Nephron (organoid): ENCODE measurements around the gene MAF.

Experiments
- H3K27ac Mint-ChIP-seq, 3 experiments: 2 replicates each; pipeline ENCODE4 v1.8.0; 2020; ENCODE audit warnings: mixed read lengths in 3 of 3, mild to moderate bottlenecking in 2 of 3, moderate library complexity in 1 of 3
- H3K27me3 Mint-ChIP-seq: 2 replicates; pipeline ENCODE4 v1.8.0; 2021; ENCODE audit warnings: low read depth, mild to moderate bottlenecking, moderate library complexity, mixed read lengths
- H3K36me3 Mint-ChIP-seq: 2 replicates; pipeline ENCODE4 v1.8.0; 2020; ENCODE audit warnings: low read depth, mixed read lengths
- H3K4me1 Mint-ChIP-seq: 2 replicates; pipeline ENCODE4 v1.8.0; 2020; ENCODE audit warnings: mixed read lengths
- H3K4me3 Mint-ChIP-seq, 3 experiments: 2 replicates each; pipeline ENCODE4 v1.8.0; 2020; ENCODE audit warnings: mild to moderate bottlenecking in 3 of 3, mixed read lengths in 3 of 3, moderate library complexity in 2 of 3
- H3K9me3 Mint-ChIP-seq: 2 replicates; pipeline ENCODE4 v1.8.0; 2020; ENCODE audit warnings: mixed read lengths
- TF ChIP-seq, protein P1 (sequence below), 3 experiments: fragments of 200-600 bp; sonication (generic); IDR thresholded peaks; one replicate each; pipeline ENCODE4 v1.5.0; 2021; ENCODE audit warnings: antibody characterized with exemption in 3 of 3; ENCODE audit not compliant: unreplicated experiment in 3 of 3

MAF gene

DNA sequence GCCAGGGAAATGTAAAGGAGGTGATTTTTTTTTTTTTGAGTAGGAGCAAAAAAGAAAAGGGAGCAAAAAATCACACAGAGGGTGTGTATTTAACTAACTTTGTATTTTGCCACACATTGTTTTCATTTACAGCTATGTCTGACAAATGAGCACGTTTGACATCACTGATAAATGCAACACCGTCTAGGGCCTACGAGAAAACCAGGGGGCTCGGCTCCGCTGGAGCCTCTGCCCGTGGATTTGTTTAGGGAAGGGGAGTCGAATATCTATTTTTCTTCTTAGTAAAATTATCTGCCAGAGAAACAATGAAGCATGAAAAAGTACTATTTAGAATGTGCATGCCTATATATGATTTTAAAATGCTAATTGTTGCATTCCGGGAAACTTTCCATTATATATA is 6.8 kb downstream of the MAF start:
- Mint-ChIP-seq H3K27ac (peak overlapping the region in 1 of 3 experiments; percentile 15), H3K36me3 (peaks cover 50% of the 10 kb centered on the region), H3K9me3 (no peaks in the 10 kb centered on the region), H3K27me3 (peaks cover 19% of the 10 kb centered on the region), H3K4me1 (peaks cover 40% of the 10 kb centered on the region), H3K4me3 (peak overlapping the region; percentile 33 to 56 (median 51))
- TF ChIP-seq, protein P1, sequence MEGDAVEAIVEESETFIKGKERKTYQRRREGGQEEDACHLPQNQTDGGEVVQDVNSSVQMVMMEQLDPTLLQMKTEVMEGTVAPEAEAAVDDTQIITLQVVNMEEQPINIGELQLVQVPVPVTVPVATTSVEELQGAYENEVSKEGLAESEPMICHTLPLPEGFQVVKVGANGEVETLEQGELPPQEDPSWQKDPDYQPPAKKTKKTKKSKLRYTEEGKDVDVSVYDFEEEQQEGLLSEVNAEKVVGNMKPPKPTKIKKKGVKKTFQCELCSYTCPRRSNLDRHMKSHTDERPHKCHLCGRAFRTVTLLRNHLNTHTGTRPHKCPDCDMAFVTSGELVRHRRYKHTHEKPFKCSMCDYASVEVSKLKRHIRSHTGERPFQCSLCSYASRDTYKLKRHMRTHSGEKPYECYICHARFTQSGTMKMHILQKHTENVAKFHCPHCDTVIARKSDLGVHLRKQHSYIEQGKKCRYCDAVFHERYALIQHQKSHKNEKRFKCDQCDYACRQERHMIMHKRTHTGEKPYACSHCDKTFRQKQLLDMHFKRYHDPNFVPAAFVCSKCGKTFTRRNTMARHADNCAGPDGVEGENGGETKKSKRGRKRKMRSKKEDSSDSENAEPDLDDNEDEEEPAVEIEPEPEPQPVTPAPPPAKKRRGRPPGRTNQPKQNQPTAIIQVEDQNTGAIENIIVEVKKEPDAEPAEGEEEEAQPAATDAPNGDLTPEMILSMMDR (IDR thresholded peaks at IDR 0.05; ENCODE audit: unreplicated experiment in 3 of 3), result no peak

DNA sequence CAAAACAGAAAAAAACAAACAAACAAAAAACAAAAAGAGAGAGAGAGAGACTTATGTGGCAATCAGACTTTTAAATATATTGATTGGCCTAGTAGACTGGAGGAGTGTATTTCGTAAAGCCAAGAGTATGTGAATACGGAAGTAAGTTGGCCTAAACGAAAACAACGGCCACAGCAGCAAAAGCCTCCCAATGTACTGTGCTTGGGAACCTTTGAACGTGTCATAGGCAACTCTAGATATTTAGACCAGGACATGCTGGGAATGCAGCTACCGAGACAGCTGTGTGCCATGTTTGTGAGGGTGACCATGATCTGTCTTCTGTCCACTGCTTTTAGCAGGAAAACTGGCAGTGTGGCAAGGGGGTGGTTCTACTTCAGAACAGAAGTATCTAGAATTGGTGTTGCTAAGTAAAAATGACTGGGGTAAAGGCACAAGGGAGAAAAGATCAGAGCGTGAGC is 7.4 kb downstream of the MAF start:
- peak overlapping the region; percentile 51 to 58 (median 58) for H3K4me3 Mint-ChIP-seq
- peaks cover 41% of the 10 kb centered on the region for H3K4me1 Mint-ChIP-seq
- H3K27ac Mint-ChIP-seq, result peak overlapping the region; percentile 15 to 64 (median 53)
- TF ChIP-seq, protein P1 (IDR thresholded peaks at IDR 0.05; ENCODE audit: unreplicated experiment in 3 of 3), result no peak
- peaks cover 43% of the 10 kb centered on the region for H3K36me3 Mint-ChIP-seq
- H3K9me3 Mint-ChIP-seq, result no peaks in the 10 kb centered on the region
- H3K27me3 Mint-ChIP-seq, result peaks cover 16% of the 10 kb centered on the region

DNA sequence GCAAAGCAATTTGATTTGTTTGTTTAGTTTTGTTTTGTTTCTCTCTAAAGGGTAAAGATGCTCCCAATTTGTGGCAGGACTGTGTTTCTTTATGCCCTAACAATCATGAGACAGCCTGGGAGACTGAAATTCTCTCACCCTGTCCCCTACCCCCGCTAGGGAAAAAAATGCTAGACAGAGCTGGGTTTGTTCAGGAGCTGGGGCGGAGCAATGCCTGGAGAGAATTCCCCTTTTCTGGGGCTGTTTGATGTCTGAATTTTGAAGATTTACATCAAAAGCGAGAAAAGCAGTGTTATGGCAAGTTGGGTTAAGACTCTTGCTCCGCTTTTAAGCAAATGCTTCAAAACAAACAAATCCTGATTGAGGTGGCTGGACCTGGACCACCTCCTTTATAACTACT is 8.4 kb downstream of the MAF start:
- peak overlapping the region in 1 of 3 experiments; percentile 17 for H3K27ac Mint-ChIP-seq
- peaks cover 22% of the 10 kb centered on the region for H3K27me3 Mint-ChIP-seq
- peaks cover 49% of the 10 kb centered on the region for H3K4me1 Mint-ChIP-seq
- TF ChIP-seq, protein P1 (IDR thresholded peaks at IDR 0.05; ENCODE audit: unreplicated experiment in 3 of 3), result no peak
- no peak overlapping the region for H3K4me3 Mint-ChIP-seq
- H3K36me3 Mint-ChIP-seq, result peaks cover 35% of the 10 kb centered on the region
- H3K9me3 Mint-ChIP-seq, result no peaks in the 10 kb centered on the region

DNA sequence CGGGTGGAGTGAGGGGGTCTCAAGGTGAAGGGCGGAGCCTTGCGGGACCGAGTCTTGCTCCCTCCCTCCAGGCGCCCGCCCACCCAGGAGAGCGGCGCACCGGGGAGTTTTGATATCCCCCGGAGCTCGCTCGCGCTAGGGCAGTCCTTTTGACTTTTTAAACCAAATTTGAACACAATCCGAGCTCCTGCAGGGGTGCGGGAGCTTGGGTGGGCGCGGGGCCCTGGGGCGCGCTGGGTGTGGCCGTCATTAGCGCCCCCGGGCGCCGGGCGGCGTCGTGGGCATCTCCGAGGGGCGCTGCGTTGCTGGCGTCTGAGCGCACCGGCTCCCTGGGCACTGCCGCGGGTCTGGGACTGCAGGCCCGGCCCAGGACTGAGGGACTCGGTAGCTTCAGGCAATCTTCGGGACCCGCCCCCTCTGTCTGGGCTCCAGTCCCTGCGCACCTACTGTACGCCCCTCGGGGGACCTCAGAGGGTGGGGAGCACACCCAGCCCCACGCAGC is 10.9 kb downstream of the MAF start:
- TF ChIP-seq, protein P1 (IDR thresholded peaks at IDR 0.05; ENCODE audit: unreplicated experiment in 3 of 3), result no peak
- Mint-ChIP-seq H3K27ac (no peak overlapping the region), H3K4me3 (peak overlapping the region in 2 of 3 experiments; percentile 13 to 53), H3K9me3 (no peaks in the 10 kb centered on the region), H3K4me1 (peaks cover 37% of the 10 kb centered on the region), H3K36me3 (peaks cover 19% of the 10 kb centered on the region), H3K27me3 (peaks cover 22% of the 10 kb centered on the region)

DNA sequence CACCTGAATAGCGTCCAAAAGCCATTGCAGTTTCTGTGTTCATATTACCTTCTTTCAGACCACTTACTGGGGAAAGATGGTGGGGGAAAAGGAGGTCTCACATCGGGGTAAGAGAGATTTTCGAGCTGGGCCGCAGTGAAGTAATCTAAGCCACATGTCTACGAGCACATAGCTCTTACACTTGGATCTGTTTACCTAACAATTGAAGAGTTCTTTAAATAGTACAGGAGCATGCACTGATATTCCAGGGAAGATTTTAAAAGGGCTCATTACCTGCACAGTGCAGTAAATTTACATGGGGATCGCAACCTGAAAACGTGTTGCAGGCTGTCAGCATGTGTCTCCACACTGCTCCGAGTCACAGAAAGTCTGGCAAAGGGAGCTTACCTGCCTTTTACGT is 12.6 kb downstream of the MAF start:
- TF ChIP-seq, protein P1 (IDR thresholded peaks at IDR 0.05; ENCODE audit: unreplicated experiment in 3 of 3), result no peak
- Mint-ChIP-seq H3K4me1 (peaks cover 22% of the 10 kb centered on the region), H3K9me3 (no peaks in the 10 kb centered on the region), H3K27me3 (peaks cover 27% of the 10 kb centered on the region), H3K4me3 (no peak overlapping the region), H3K27ac (no peak overlapping the region), H3K36me3 (peaks cover 7% of the 10 kb centered on the region)

DNA sequence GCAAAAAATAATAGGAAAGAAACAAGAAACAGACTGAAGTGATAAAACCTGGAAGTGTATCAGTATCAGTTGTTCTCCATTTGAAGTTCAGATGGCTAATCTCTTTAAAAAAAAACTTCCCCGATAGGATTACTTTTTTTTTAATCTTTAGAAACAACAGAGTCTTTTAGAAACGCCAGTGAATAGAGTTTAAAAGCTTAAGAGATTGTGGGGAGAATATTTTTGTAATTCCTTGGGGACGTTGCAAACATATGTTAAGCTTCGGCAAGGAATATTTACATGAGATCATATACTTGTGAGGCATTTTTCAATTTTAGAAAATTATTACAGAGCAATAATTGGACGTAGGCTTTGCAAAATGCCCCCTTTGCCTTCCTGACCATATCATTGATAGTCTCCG is 13.2 kb downstream of the MAF start:
- no peak overlapping the region for H3K27ac Mint-ChIP-seq
- H3K4me1 Mint-ChIP-seq, result peaks cover 18% of the 10 kb centered on the region
- H3K9me3 Mint-ChIP-seq, result no peaks in the 10 kb centered on the region
- peaks cover 30% of the 10 kb centered on the region for H3K27me3 Mint-ChIP-seq
- peaks cover 4% of the 10 kb centered on the region for H3K36me3 Mint-ChIP-seq
- TF ChIP-seq, protein P1 (IDR thresholded peaks at IDR 0.05; ENCODE audit: unreplicated experiment in 3 of 3), result no peak
- H3K4me3 Mint-ChIP-seq, result no peak overlapping the region
